Bronchial epithelial cell (primary cell): Measurements from ENCODE around the gene LTBP3. TPM values are rescaled to one million over a fixed set of nuclear protein-coding genes. Genes with fewer than 3 reads are reported as not detected.

Experiments used
- DNase-seq: peaks from one replicate; pipeline ENCODE4 v3.0.0-alpha.2; 2010; ENCODE audit warnings: low read depth
- FAIRE-seq: peaks from 2 replicates; lab custom pipeline; 2011; peaks lifted over from hg19 to GRCh38; lab: Jason Lieb, UNC
- H3K27me3 ChIP-seq: 2 replicates; pipeline ENCODE4 v1.5.1; 2011; ENCODE audit warnings: low read length; ENCODE audit not compliant: control insufficient read depth, insufficient read depth
- H3K36me3 ChIP-seq: 2 replicates; pipeline ENCODE4 v1.5.1; 2011; ENCODE audit warnings: low read length; ENCODE audit not compliant: control insufficient read depth, insufficient read depth
- H3K4me3 ChIP-seq: 2 replicates; pipeline ENCODE4 v1.5.1; 2011; ENCODE audit warnings: mild to moderate bottlenecking, low read depth, low read length, control low read depth
- total RNA-seq: library from RNA; depleted of rRNA; stranded (reverse); fragments of >200 nt; gene quantifications from 2 replicates; pipeline ENCODE4 v1.2.1, GENCODE V29; 2014
- TF ChIP-seq, protein P1 (sequence below): IDR thresholded peaks from 2 replicates; pipeline ENCODE4 v1.5.1; 2011; ENCODE audit warnings: mild to moderate bottlenecking, moderate library complexity, low read length, control low read depth, inconsistent platforms; ENCODE audit not compliant: insufficient read depth, severe bottlenecking

The LTBP3 gene
- total RNA-seq, 1 donor from 2014 or later: 35.0 TPM

DNA sequence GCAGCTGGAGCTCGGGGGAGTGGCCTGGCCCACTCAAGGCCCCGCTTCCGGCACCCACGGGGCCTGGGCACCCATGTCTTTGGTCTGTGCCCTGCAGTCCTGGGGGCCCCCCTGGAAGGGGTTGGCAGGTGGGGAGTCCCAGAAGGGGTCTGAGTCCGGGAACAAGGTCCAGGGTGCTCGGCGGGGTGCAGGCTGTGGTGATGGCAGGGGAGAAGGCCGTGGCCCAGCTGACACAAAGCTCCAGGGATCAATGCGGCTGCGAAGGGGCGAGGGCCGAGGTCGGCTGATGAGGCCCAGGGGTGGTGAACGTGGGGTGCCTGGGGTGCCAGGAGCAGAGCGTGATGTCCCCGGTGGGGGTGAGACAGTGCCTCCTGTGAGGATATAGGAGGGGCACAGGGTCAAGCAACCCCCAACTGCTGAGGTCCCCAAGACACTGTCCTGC lies 40.1 kb upstream of the LTBP3 start:
- FAIRE-seq (no peak), DNase-seq (no peak)
- Histone ChIP-seq H3K36me3 (peaks cover 9% of the 10 kb centered on the region), H3K4me3 (no peak overlapping the region), H3K27me3 (no peaks in the 10 kb centered on the region)
- TF ChIP-seq, protein P1, sequence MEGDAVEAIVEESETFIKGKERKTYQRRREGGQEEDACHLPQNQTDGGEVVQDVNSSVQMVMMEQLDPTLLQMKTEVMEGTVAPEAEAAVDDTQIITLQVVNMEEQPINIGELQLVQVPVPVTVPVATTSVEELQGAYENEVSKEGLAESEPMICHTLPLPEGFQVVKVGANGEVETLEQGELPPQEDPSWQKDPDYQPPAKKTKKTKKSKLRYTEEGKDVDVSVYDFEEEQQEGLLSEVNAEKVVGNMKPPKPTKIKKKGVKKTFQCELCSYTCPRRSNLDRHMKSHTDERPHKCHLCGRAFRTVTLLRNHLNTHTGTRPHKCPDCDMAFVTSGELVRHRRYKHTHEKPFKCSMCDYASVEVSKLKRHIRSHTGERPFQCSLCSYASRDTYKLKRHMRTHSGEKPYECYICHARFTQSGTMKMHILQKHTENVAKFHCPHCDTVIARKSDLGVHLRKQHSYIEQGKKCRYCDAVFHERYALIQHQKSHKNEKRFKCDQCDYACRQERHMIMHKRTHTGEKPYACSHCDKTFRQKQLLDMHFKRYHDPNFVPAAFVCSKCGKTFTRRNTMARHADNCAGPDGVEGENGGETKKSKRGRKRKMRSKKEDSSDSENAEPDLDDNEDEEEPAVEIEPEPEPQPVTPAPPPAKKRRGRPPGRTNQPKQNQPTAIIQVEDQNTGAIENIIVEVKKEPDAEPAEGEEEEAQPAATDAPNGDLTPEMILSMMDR: no peak

DNA sequence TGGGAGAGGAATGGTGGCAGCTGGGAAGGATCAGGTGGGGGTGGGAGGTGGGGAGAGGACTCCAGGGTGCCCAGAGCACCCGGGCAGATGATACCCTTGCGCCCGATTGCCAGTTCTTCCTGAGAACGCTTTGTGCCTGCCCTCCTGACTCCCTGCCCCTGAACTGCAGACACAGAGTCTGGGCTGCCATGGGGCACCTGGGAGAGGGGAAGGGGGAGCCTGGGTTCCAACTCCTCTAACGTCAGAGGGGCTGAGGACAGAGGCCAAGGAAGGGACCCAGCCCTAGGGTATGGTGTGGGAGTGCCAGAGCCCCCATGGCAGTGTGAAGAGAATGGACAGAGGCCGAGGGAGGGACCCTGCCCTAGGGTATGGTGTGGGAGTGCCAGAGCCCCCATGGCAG lies 38.4 kb upstream of the LTBP3 start:
- H3K4me3 ChIP-seq: no peak overlapping the region
- peaks cover 9% of the 10 kb centered on the region for H3K36me3 ChIP-seq
- DNase-seq (no peak), FAIRE-seq (no peak)
- TF ChIP-seq, protein P1: no peak
- no peaks in the 10 kb centered on the region for H3K27me3 ChIP-seq

DNA sequence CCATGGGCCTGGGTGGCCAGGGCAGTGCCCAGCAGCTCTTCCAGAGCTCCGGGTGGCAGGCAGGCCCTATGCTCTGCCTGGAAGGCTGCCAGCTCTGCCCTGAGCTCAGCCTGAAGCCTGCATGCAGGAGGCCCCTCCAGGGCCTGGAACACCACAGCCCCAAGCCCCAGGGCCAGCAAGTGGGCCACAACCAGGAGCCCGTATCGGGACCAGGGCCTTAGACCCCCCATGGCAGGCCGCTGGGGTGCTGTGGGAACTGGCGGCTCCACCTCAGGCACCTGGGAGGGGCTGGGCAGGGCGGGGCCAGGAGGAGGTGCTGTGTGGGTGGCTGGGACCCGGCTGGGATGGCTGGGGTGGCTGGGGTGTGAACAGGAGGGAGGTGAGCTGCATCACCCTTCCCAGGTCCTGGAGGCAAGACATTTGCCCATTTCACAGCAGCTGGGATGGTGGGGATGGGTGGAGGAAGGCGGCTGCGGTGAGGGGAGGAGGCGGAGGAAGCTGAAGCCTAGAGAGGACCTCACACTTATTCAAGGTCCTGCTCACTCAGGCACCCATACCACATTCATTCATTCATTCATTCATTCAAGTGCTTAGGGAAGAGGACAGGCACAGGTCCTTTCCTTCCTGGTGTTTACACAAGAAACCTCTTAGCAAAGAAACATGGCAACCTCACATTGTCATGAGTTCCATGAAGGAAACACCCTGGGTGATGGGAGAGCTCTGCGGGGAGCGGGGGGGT lies 37.6 kb upstream of the LTBP3 start, which contains the start of gene KCNK7:
KCNK7 (minus strand) TSS at position 258 of the 739 bp plus-strand sequence; CDS start at position 230, 28 bp downstream.
- DNase-seq (no peak), FAIRE-seq (no peak)
- Histone ChIP-seq H3K4me3 (no peak within 1 kb of the TSS), H3K27me3 (no peaks in the 10 kb centered on the region), H3K36me3 (peaks cover 9% of the 10 kb centered on the region)
- TF ChIP-seq, protein P1: no peak

DNA sequence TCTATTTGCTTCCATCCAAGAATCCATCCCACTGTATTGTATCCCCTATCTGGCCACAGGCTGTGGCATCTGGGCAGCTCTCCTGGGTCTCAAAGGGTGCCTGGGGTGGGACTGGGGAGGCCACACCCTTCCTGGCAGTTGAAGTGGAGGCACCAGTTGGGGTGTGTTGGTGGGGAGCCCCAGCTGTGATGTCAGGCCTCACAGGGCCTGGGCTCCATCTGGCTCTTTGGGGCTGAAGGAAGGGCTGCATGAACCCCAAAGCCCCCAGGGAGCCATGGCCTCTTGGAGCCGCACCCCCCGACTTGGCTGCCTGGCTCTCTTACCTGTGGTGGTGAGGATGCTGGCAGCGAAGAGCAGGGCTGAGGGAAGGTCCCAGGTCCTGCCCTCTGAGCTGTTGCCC lies 37.0 kb upstream of the LTBP3 start:
- no peak for DNase-seq
- no peak for FAIRE-seq
- no peak overlapping the region for H3K4me3 ChIP-seq
- peaks cover 12% of the 10 kb centered on the region for H3K36me3 ChIP-seq
- TF ChIP-seq, protein P1: no peak
- no peaks in the 10 kb centered on the region for H3K27me3 ChIP-seq

DNA sequence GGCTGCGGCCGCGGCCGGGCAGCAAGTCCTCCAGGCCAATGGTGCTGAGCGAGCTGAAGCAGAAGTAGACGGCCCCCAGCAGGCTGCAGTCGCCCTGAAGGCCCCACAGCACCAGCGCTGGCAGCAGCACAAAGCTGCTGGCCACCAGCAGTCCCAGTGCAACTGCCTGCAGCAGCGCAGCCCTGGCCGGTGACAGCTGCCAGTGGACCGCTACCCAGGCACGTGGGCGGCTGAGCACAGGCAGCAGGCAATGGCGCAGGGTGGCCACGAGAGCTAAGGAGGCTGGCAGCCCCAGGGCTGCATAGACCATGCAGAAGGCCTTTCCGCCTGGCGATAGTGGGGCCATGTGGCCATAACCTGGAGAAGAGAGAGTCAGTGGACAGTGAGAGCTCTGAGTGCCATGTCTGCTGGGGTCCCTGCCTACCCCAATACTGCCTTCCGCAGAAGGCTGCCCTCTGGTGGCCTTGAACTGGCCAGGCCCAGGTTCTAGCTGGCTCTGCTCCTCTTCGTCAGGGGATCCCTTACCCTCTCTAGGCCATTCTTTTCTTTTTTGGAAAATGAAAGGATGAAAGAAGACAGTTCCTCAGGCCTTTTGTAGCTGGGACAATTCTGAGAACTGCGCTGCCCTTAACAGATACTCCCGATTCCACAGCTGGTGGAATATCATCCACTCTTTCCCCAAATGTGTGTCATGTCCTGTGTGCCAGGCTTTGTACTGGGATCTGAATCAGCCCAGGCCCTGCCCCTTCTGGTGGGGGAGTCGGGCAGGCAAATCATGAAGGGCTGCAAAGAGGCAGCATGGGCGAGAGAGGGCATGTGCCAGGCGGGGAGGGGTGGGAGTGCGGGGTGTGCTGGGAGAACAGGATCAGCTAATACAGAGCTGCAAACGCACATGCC lies 35.6 kb upstream of the LTBP3 start:
- Histone ChIP-seq H3K27me3 (no peaks in the 10 kb centered on the region), H3K4me3 (no peak overlapping the region), H3K36me3 (peaks cover 14% of the 10 kb centered on the region)
- FAIRE-seq (no peak), DNase-seq (no peak)
- TF ChIP-seq, protein P1: peak; percentile 82
